Activated CD8-positive, alpha-beta T cell treated with anti-CD3 and anti-CD28 coated beads for 36 hours (primary cell): ENCODE measurements around the gene TMEM203. TPM values are rescaled to one million over a fixed set of nuclear protein-coding genes. Genes with fewer than 3 reads are reported as not detected.

Experiments
- ATAC-seq: fragments of 200-7000 bp; cut with Tn5 transposase; one replicate; pipeline ENCODE4 v1.10.0; 2021; ENCODE audit warnings: mild to moderate bottlenecking, moderate library complexity
- CTCF ChIA-PET: fragments of 350-600 bp; sonication (Branson Sonifier 250); formaldehyde crosslinking; loops from one replicate; lab custom pipeline; 2021; ENCODE audit warnings: antibody characterized with exemption; lab: Charles Lee
- POLR2A ChIA-PET: fragments of 350-600 bp; sonication (Branson Sonifier 250); formaldehyde crosslinking; loops from one replicate; lab custom pipeline; 2021; ENCODE audit warnings: antibody characterized with exemption; lab: Charles Lee
- DNase-seq: peaks from one replicate; pipeline ENCODE4 v3.0.0-alpha.2; 2020
- H3K27ac Mint-ChIP-seq: one replicate; pipeline ENCODE4 v1.8.0; 2021; ENCODE audit warnings: mild to moderate bottlenecking, mixed read lengths
- H3K27me3 Mint-ChIP-seq: one replicate; pipeline ENCODE4 v1.8.0; 2021; ENCODE audit warnings: mixed read lengths
- H3K36me3 Mint-ChIP-seq: one replicate; pipeline ENCODE4 v1.8.0; 2021; ENCODE audit warnings: low read depth, mixed read lengths
- H3K4me1 Mint-ChIP-seq: one replicate; pipeline ENCODE4 v1.8.0; 2021; ENCODE audit warnings: low read depth, mixed read lengths
- H3K4me3 Mint-ChIP-seq: one replicate; pipeline ENCODE4 v1.8.0; 2021; ENCODE audit warnings: mild to moderate bottlenecking, moderate library complexity, mixed read lengths
- H3K9me3 Mint-ChIP-seq: one replicate; pipeline ENCODE4 v1.8.0; 2021; ENCODE audit warnings: mixed read lengths
- intact Hi-C: fragments of 100-400 bp; cut with micrococcal nuclease; formaldehyde crosslinking; loops from one replicate; pipeline ENCODE4 v1.10.0; 2022
- total RNA-seq, 2 experiments: library from RNA; stranded (reverse); gene quantifications; one replicate each; pipeline ENCODE4 v1.2.3, GENCODE V29; 2021
- TF ChIP-seq, protein P1 (sequence below): fragments of 200-600 bp; IDR thresholded peaks from one replicate; pipeline ENCODE4 v1.8.0; 2022; ENCODE audit warnings: antibody characterized with exemption, mild to moderate bottlenecking

The TMEM203 gene
- total RNA-seq, 2 experiments from 2014 or later = 29.4 to 29.9 TPM

DNA sequence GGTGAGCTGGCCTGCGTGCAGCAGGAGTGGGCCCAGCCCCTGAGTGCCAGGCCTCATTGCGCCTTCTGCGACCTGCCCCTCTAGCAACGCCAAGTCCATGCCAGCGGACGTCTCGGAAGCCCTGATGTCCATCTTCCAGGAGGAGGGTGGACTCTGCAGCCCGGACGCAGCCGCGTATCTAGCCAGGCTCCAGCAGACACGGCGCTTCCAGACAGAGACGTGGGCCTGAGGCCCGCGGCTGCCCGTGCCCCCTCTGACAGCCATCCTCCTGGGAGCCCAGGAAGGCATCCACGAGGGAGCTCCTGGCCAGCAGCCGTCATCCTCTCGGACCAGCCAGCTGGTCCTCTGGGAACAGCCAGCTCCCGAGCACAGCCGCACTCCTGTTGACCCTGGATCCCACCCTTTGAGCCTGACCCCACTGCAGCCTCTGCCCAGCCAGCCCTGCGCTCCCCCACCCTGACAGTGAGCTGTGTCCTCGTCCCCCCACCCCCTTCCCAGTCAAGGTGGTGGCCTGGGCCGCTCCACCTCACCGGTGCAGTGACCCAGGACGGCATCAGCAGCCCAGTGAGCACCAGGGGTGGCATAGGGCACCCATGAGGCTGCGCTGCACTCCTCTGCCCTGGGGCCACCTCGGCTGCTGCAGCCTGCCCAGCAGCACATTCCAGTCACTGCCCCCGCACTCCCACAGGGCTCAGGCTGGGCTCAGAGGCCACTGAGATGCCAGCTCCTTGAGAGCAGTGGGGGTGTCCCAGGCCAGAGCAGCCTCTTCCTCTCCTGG, 10.9 kb upstream of the TMEM203 start:
- ATAC-seq (no peak), DNase-seq (no peak)
- Mint-ChIP-seq H3K4me1 (peaks cover 2% of the 10 kb centered on the region), H3K27ac (no peak overlapping the region), H3K36me3 (no peaks in the 10 kb centered on the region), H3K4me3 (no peak overlapping the region), H3K27me3 (no peaks in the 10 kb centered on the region), H3K9me3 (no peaks in the 10 kb centered on the region)
- TF ChIP-seq, protein P1, sequence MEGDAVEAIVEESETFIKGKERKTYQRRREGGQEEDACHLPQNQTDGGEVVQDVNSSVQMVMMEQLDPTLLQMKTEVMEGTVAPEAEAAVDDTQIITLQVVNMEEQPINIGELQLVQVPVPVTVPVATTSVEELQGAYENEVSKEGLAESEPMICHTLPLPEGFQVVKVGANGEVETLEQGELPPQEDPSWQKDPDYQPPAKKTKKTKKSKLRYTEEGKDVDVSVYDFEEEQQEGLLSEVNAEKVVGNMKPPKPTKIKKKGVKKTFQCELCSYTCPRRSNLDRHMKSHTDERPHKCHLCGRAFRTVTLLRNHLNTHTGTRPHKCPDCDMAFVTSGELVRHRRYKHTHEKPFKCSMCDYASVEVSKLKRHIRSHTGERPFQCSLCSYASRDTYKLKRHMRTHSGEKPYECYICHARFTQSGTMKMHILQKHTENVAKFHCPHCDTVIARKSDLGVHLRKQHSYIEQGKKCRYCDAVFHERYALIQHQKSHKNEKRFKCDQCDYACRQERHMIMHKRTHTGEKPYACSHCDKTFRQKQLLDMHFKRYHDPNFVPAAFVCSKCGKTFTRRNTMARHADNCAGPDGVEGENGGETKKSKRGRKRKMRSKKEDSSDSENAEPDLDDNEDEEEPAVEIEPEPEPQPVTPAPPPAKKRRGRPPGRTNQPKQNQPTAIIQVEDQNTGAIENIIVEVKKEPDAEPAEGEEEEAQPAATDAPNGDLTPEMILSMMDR = no peak
- intact Hi-C loops = no loop called here
- CTCF ChIA-PET = interaction anchor here (0.8 to 1.3 kb wide), 2 partner anchors 8 to 20 kb away, joined by 3 read pairs; no protein-coding TSS in a partner anchor
- POLR2A ChIA-PET = interaction anchor here (0.7 to 7.1 kb wide), 3 partner anchors 11 to 87 kb away, joined by 3 to 44 read pairs (median 4); partner anchors contain the start of genes ANAPC2, NDOR1 and TMEM203

DNA sequence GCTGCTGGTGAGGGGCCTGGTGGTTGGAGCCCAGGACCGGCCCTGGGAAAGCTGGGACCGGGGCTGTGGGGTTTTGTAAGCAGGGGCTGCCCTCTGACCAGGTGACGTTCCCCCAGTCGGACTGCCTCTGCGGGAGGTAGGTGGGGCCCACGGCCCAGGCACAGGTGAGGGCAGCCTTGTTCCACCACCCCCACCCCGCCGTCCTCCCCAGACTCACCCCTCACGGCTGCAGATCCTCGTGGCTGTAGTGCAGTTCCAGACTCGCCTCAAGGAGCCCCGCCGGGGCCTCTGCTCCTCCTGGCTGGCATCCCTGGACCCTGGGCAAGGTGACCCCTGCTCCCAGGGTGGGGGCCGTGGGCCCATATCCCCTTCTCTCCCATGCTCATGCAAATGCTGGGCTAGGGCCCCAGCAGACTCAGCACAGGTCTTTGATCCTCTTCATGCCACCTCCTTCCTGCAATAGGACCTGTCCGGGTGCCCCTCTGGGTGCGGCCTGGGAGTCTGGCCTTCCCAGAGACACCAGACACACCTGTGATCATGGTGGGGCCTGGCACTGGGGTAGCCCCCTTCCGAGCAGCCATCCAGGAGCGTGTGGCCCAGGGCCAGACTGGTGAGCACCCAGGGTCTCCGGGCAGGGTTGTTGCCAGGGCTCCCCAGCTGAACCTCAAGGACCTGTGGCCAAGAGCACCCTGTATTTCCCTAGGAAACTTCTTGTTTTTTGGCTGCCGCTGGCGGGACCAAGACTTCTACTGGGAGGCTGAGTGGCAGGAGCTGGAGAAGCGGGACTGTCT, 9.9 kb upstream of the TMEM203 start:
- ChIA-PET CTCF (interaction anchor here (0.9 kb wide), 1 partner anchor 21 kb away, joined by 3 read pairs; no protein-coding TSS in a partner anchor), POLR2A (interaction anchor here (0.7 to 7.1 kb wide), 3 partner anchors 8 to 27 kb away, joined by 3 to 44 read pairs (median 6); partner anchors contain the start of genes ANAPC2, NDOR1 and TMEM203)
- Mint-ChIP-seq H3K4me3 (no peak overlapping the region), H3K4me1 (no peaks in the 10 kb centered on the region), H3K27me3 (no peaks in the 10 kb centered on the region), H3K36me3 (no peaks in the 10 kb centered on the region), H3K27ac (no peak overlapping the region), H3K9me3 (no peaks in the 10 kb centered on the region)
- no peak for DNase-seq
- intact Hi-C loops = no loop called here
- TF ChIP-seq, protein P1 = no peak
- no peak for ATAC-seq

DNA sequence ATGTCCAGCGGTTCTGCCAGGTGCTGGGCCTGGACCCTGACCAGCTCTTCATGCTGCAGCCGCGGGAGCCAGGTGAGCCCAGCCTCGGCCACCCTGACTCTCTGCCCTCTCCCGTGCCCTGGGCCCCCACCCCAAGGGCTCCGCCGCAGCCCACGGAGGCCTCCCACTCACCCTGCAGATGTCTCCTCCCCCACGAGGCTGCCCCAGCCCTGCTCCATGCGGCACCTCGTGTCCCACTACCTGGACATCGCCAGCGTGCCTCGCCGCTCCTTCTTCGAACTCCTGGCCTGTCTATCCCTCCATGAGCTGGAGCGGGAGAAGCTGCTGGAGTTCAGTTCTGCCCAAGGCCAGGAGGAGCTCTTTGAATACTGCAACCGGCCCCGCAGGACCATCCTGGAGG, 9.2 kb upstream of the TMEM203 start:
- ChIA-PET POLR2A (interaction anchor here (1.0 to 7.1 kb wide), 3 partner anchors 9 to 85 kb away, joined by 4 to 44 read pairs (median 6); partner anchors contain the start of genes NDOR1 and TMEM203), CTCF (interaction anchor here (0.9 to 1.4 kb wide), 3 partner anchors 8 to 108 kb away, joined by 3 read pairs; no protein-coding TSS in a partner anchor)
- Mint-ChIP-seq H3K4me1 (no peaks in the 10 kb centered on the region), H3K27me3 (no peaks in the 10 kb centered on the region), H3K36me3 (peaks cover 2% of the 10 kb centered on the region), H3K9me3 (no peaks in the 10 kb centered on the region), H3K4me3 (no peak overlapping the region), H3K27ac (no peak overlapping the region)
- TF ChIP-seq, protein P1 = no peak
- intact Hi-C loops = no loop called here
- no peak for ATAC-seq
- no peak for DNase-seq

DNA sequence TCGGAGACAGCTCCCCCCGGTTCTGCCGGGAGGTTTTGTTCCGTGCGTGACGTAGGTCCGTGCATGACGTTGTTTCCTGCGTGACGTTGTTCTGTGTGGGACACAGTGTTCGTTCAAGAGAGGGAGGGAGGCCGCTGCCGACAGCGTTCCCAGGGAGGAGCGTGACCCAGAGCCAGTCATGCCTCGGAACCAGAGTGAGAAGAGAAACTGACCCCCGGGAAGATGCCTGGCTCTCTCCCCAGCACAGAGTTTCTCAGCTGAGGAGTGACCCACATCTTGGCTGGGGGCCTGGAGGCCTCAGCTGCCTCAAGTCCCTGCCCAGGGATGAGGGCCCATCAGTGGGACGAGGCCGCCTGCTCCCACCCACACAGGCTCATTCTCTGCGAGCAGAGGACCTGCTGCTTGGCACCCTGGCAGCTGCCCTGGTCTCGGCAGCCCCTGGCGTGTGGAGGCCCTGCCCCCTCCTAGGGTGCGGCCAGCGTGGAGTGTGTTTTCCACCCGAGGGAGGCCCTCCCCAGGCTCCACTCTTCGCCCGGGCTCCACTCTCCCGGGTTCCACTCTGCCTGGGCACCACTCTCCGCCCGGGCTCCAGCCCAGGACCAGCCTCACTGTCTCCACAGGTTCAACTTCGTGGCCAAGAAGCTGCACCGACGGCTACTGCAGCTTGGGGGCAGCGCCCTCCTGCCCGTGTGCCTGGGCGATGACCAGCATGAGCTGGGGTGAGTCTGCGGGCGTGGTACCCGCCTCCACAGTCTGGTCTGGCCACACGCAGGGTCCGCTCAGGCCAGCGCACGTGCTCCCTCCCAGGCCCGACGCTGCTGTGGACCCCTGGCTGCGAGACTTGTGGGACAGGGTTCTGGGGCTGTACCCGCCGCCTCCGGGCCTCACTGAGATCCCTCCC, 8.0 kb upstream of the TMEM203 start:
- DNase-seq = no peak
- ChIA-PET POLR2A (interaction anchor here (1.7 kb wide), 1 partner anchor 11 kb away, joined by 6 read pairs; no protein-coding TSS in a partner anchor), CTCF (interaction anchor here (1.0 to 1.4 kb wide), 2 partner anchors 9 to 107 kb away, joined by 3 read pairs; no protein-coding TSS in a partner anchor)
- Mint-ChIP-seq H3K36me3 (peaks cover 9% of the 10 kb centered on the region), H3K27me3 (no peaks in the 10 kb centered on the region), H3K4me1 (peaks cover under 1% of the 10 kb centered on the region), H3K4me3 (no peak overlapping the region), H3K27ac (no peak overlapping the region), H3K9me3 (no peaks in the 10 kb centered on the region)
- no peak for ATAC-seq
- intact Hi-C loops = no loop called here
- TF ChIP-seq, protein P1 = no peak
